HG03460 (cell line): ENCODE data around the gene RPS28.

Experiments
- ATAC-seq: cut with Tn5 transposase; IDR thresholded peaks from one replicate; pipeline ENCODE4 v1.9.1; 2021; ENCODE audit not compliant: unreplicated experiment

The RPS28 gene

GRCh38 chr19:8370176-8371010 is 49.1 kb downstream of the RPS28 start:
- no peak for ATAC-seq

- ATAC-seq: no peak
Measured at GRCh38 chr19:8371011-8371804, 49.9 kb downstream of the RPS28 start.
